Stimulated activated CD4-positive, alpha-beta T cell treated with anti-CD3 and anti-CD28 coated beads, Interleukin-4, amount 100 ng/mL, for 4 hours (primary cell): ENCODE data around the gene PLAAT5.

Experiments
- DNase-seq, 2 experiments: peaks; one replicate each; pipeline ENCODE4 v3.0.0-alpha.2; 2020

Gene PLAAT5

DNA sequence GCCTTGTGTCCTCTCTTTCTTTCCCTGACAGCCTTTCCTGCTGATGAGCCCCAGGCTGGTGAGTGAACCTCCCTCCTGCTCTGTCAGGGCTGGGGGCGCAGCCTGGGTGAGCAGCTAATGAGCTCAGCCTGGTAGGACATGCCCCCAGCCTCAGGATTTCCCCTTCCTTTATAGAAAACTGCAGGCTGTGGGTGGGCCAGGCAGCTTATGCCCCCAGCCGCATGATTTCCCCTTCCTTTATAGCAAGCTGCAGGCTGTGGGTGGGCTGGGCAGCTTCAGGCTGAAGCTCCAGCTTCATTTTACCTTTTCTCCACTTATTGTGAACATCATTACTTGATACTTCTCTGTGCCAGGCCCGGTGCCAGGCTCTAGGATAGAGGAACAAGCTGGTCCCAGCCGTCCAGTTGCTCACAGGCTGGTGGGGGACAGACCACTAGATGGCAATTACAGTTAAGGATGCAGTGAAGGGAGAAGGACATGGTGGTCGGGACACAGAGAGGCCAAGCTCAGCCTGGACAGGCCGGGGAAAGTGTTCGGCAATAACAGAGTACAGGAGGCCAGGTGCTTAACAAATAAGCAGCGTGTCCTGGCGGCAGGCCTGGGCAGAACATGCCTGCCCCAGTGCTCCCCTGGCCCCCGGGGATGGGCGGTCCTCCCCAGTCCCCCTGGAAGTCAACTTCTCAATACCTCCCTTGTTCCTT lies 20.2 kb upstream of the PLAAT5 start:
- DNase-seq, result no peak

DNA sequence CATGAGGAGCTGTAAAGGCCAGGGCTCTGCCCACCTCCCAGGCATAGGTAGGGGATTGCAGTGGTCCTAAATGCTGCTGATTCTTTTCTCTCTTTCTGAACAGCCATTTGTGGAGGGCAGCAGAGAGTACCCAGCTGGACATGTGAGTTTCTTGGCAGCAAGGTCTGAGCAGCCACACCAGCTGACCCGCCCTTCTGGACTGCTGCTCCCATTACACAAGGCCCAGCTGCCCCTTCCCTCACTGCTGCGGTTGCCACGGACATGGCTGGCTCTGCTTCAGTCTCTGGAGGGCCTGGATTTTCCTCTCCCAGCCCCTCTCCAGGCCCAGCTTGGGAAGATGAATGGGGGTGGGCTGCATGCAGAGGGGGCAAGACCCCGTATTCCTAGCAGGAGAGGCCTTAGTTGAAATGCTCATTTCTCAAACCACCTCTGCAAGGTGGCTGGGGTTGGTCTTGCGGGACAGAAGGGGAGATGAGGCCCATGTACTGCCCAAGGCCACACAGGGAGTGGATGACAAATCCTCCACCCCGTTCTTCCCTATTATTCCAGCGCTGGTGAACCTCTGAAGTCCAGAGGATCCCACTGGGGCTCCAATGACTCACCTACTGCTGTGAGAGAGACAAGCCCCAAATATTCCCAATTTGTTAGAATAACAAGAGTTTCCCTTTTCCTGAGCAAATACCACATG lies 19.5 kb upstream of the PLAAT5 start:
- no peak for DNase-seq

DNA sequence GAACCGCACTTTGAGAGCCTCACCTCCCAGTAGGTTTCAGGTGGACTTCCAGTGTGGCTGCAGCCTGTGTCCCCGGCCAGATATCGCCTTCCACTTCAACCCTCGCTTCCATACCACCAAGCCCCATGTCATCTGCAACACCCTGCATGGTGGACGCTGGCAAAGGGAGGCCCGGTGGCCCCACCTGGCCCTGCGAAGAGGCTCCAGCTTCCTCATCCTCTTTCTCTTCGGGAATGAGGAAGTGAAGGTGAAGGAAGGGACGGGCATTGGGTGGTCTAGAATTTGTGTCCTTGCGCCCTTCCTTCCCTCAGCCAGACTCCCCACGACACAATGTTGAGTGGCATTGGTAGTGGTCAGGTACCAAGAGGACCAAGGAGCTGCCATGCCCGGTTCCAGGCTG lies 17.8 kb upstream of the PLAAT5 start:
- no peak for DNase-seq

DNA sequence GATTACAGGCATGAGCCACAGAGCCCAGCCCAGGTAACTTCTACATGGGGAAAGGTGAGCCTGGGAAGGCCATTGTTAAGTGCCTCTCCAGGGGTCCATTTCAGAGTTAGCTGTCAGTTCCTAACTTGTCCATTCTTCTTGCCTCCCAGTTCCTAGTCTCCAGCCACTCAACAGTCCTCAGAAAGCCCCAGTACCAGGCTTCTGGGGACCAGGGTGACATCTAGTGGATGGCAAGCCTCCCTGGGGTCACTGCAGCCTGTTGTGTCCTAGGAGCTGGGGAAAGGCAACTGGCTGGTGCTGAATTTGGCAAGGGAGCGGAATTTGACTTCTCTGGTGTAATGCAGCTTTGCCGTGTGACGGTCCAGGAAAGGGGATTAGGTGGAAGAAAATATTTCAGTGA lies 17.0 kb upstream of the PLAAT5 start:
- no peak for DNase-seq

DNA sequence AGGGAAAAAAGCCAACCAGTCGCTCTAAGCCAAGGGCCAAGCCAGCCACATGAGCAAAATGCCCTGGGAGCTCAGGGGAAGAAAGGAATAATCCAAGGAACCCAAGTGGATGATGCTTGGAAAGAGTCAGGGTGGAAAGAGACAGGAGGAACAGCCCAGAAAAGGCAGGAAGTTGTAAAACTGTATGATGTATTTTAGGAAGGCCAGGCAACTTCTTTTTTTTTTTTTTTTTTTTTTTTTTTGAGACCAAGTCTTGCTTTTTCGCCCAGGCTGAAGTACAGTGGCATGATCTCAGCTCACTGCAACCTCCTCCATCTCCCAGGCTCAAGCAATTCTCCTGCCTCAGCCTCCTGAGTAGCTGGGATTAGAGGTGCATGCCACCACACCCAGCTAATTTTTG lies 16.5 kb upstream of the PLAAT5 start:
- DNase-seq, result no peak

DNA sequence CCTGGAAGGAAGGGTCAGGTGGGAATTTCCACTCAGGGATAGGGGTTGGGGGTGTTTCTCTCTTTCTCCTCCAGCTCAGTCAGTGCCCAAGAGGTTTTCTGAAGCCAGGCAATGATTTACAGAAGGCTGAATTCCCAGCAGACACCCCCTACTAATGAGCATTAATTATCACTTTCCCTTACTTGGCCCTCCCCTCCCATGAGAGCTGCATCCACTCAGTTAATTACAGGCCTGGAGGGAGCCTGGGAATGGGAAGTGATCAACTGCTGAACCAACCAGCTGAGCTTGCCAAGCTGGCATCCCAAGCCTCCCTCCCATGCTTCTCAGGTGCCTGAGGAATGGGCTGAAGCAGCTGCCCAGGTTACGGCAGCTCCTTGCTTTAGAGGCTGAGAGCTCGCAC lies 15.9 kb upstream of the PLAAT5 start:
- no peak for DNase-seq

DNA sequence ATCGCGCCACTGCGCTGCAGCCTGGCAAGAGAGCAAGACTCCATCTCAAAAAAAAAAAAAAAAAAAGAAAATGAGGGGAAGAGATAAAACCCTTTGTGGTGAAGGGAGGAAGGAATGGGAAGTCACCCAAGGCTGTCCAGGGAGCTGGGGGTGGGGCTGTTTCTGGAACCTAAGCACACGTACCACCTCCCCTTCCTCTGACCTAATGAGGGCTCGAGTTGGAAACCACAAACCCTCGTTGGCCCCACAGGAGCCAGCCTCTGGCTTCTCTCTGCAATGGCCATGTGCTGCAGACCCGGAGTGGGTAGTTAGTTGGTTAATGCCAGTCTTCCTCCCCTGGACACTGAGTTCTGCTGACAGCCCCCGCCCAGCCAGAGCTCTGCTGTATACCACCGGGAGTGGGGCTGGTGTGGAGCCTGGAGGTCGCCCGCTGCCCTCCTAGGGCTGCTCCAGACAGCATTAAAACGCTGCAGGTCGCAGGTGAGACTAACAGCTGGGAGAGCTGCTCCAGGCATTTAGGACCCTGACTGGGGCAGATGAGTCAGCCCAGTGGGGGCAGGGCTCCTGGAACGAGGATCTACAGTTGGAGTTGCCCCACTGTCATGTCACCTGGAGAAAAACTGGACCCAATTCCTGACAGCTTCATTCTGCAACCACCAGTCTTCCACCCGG lies 15.0 kb upstream of the PLAAT5 start, which contains the start of gene LGALS12:
LGALS12 (plus strand) TSS at position 228 of the 672 bp plus-strand sequence; CDS start at position 603, 375 bp downstream.
- DNase-seq, result no peak

DNA sequence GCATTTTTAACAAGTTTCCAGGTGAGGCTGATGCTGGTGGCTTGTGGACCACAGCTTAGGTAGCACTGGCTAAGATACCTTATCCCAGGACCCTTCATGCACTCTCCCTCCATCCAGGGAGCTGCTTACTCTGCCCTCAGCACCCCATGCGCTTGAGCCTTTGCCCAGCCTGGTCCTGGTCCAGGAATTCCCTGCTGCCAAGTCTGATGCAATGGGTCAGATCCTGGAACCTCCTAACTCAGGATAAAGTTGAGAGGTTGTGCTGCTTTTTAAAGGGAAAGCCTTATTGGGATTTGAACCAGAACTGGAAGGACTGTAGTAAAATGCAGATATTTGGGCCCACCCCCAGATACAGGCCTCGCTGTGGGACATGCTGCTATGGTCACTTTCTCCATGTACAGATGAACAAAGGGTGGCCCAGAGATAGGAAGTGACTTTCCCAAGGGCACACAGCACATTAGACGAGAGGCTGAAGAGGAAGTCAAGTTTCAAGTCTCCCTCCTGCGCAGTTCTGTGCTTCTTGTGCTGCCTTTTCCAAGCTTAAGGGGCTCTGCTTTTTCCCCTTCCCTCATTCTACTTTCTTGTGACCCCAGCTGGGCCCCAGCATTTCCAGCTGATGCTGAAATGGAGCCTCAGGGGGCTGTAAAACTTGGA lies 14.1 kb upstream of the PLAAT5 start:
- DNase-seq, result no peak

DNA sequence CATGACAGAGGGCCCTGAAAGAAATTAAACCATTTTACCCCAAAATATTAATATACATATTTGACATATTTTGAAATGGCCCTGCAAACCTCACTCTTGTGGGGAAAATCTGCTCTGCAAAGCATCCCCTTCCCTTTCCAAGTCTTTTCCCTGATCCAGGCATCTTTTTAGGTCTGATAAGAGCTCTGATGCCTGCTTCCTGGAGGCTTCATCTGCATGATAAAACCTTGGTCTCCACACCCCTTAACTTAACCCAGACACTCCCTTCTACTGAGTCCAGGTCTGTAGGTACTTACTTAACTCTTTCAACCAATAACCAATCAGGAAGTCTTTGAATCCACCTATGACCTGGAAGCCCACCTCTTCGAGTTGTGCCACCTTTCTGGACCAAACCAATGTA lies 13.1 kb upstream of the PLAAT5 start:
- DNase-seq, result no peak

DNA sequence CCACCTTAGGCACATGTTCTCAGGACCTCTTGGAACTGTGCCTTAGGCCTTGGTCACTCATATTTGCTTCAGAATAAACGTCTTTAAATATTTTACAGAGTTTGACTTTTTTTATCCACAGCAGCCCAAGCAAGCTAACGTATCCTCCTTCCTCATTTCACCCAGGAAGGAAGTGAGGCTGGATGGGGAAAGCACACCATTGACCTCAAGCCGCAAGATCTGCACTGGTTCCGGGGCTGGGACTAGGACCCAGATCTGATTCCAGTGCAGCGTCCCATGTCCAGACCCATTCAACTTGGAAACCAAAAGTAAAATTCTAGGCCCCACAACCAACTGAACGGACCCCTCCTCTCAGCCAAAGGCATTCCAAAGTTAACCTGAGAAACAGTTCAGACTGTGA lies 12.5 kb upstream of the PLAAT5 start:
- DNase-seq, result no peak

DNA sequence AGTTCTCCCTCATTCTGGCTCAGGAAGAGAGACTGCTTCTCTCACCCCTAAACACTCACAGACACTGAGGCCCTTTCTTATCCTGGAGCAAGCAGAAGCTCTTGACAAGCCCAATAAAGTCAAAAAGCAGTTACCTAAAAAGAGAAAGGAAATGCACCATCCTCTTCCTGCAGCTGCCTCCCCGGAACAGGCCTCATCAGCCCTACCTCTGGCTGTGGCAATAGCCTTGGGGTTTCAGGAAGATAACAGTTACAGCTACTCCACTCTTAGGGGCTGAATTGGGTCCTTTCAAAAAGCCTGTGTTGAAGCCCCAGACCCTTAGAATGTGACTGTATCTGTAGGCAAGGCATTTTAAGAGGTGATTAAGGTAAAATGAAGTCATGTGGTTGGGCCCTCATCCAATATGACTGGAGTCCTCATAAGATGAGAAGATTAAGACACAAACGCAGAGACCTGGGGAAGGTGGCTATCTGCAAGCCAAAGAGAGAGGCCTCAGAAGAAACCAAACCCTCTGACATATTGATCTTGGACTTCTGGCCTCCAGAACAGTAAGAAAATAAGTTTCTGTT lies 11.4 kb upstream of the PLAAT5 start:
- DNase-seq, result no peak

DNA sequence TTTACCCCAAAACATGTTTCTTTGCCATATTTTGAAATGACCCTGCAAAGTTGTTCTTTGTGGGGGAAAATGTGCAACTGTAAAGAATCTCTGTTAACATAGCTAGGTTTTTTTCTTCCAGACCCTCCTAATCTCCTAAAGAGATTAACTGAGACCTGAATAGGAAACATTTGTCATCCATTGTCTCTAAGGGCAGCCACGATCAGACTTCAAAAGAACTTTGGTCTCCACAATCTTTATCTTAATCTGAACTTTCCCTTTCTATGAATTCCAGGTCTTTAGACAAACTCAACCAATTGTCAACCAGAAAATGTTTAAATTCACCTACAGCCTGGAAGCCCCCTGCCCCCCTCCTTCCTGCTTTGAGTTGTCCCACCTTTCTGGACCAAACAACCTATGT lies 10.3 kb upstream of the PLAAT5 start:
- DNase-seq, result no peak

DNA sequence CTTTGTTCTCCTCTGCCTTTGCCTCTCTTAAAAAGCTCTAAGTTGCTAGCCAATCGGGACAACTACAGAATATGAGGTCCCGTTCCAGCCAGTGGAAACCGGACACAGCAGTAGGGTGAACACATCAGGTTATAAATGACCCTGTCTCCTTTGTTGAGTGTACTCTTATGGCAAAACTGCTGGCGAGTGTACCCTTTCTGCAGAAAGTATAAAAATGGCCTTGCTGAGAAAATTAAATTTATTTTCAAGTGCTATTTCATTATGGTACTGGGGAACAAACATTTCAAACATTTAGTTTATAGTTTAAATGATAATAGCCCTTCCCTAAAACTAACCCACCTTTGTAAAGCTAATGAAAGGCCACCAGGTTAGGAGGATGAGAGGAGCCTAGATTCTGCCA lies 8.9 kb upstream of the PLAAT5 start:
- DNase-seq, result no peak

DNA sequence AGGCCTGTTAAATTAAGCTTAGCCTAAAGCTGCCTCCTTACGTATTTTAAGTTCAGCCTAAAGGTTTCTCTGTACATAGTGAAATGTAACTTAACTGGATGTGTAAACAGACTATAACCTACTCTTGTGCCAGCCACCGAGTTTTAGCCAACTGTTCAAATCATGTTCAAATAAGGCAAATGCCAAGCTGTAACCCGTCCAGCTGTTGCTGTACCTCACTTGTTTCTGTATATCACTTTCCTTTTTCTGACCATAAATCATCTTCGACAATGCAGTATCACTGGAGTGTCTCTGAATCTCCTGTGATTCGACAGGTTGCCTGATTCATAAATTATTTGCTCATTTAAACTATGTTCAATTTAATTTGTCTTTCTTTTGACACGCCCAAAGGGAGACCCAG lies 4.0 kb upstream of the PLAAT5 start:
- DNase-seq, result no peak

DNA sequence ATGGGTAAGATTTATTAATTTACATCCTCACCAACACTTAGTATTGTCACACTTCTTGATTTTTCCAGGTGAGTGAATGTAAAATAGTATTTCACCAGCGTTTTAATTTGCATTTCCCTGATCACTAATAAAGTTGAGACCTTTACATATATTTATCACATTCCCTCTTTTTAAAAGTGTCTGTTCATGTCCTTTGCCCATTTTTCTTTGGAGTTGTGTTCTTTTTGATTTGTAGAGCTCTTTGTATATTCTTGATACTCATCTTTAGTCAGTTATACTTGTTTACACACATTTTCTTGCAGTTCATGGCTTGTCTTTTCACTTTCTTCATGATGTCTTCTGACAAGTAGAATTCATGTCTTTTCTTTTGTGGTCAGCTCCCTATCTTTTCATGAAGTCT lies 2.2 kb upstream of the PLAAT5 start:
- no peak for DNase-seq

DNA sequence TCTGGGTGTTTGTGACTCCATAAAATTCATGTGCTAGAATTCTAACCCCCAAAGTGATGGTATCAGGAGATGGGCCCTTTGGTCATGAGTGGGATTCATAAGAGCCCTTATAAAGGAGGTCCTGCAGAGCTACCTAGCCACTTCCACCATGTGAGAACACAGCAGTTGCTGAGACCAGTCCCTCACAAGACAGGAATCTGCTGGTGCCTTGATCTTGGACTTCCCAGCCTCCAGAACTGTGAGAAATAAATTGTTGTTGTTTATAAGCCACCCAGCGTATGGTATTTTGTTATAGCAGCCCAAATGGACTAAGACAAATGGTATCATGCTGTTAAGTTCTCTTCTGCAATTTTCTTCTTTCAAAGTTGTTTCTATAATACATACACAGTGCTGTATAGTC lies 1.5 kb upstream of the PLAAT5 start:
- DNase-seq, result no peak

DNA sequence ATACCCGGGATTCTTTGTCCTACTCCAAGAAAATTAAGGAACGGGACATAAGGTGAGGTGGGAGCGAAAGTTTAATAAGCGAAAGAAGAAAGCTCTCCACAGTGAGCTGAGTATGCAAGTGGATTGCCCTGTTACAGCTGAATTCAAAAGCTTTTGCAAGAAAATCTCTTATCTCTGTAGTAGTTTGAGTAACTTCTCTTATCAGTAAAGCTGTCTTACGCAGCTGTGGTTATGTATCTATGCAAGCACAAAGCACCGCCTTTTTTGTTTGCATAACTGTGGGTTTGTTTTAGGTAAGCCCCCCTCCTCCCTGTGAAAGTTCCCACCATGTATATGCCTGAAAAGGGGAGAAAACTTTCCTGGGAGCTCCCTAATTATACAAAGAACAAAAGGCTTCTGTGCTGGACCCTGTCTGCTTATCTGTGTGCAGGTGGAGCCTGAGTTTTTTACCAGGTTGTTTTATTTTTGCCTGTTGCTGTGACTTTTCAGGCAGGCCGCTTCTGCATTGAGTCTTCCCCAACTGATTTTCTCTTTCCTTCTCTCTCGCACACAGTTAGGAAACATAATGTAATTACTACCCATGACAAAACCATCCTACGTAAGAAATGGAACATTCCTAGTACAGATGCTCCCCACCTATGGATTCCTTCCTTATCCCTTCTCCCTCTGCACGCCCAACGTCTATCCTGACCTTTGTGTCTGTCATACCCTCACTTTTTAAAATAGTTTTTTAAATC lies 837 bp upstream of the PLAAT5 start:
- no peak for DNase-seq

DNA sequence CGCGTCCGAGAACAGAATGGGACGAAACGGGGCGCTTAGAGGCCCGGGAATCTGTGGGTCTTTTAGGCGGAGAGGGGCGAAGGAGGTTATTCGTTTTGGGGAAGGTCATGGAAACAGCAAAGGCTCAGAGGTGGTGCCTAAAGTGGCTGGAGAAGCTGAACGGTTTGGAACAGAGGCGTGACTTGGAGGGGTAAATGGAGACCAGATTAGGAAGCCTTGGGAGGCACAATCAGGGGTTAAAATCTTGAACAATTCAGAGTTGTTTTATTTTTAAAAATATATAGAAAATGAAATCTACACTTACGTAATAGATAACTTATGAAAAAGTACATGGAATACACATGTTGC lies 247 bp upstream of the PLAAT5 start:
- no peak for DNase-seq

DNA sequence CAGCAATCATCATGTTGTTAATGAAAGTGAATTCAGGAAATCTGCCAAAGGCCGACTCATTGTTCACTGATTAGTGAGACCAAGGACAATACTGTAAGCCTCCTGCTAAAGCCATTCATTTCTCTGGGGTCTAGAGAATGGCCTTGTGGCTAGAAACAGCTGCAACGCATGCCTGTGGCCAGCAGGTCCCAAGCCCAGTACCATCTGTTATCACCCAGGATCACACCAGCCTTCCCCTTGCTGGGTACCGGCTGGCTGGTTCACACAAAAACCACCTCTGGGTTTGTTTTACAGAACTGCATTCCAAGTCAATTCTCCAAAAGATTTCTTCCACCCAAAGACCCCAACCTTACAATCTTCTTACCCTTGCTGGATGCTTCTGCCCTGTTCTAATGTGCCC lies 1.1 kb downstream of the PLAAT5 start:
- no peak for DNase-seq

DNA sequence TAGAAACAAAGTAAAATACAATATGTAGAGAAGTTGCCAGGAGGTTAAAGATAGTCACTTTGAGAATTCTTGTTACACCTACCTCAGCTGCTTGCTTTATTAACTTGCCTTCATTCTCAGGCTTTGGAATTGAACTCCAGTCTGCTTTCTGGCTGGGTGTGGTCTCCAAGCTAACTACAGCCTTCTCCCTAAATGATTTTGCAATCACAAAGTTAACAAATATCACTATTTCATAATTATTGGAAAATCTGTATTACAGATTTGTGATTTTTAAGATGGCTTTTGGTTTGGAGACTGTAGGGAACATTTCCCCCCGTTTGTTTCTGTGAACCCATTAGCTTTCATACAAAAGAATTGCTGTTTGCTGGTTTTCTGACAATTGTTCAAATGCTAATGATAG lies 2.2 kb downstream of the PLAAT5 start:
- no peak for DNase-seq

DNA sequence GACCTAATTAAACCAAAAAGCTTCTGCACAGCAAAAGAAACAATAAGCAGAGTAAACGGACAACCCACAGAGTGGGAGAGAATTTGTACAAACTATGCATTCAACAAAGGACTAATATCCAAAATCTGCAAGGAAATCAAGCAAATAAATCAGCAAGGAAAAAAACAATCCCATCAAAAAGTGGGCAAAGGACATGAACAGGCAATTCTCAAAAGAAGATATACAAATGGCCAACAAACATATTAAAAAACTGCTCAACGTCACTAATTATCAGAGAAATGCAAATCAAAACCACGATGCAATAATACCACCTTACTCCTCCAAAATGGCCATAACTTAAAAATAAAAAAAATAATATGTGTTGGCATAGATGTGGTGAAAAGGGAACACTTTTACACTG lies 5.2 kb downstream of the PLAAT5 start:
- no peak for DNase-seq

DNA sequence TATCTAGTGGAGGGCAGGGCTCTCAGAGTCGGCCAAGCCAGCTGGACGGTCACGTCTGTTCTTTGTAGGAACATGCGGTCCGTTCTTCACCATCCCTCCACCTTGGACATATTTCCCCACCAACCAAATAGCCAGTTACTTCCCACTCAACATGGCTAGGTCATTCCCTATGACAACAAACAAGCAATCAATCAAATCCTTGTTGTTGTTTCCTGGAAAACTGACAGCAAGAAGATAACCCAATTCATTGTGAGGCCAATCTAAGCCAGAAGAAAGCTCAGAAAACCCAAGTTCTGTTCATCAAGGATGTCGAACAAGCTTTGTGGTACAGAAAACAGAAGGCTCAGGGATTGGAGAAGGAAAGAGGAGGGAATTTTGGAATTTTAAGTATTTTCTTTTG lies 10.9 kb downstream of the PLAAT5 start:
- DNase-seq, result no peak

DNA sequence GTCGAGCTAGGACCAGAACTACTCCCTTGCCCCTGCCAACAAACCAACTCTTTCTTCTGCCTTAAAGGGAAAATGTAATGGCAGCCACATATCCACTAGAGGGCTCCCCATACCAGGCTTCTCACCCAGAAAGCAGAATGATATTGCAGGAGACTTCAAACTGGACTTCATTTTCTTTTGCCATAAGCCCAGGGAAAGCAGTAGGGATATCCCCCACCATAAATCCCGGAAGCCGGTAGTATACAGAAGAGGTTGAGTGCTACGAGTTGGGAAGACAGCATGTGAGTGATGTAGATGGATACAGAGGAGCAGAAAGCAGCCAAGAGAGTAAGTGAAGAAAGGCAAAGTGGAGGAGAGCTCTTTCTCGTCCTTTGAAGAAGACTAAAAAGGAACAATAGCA lies 12.1 kb downstream of the PLAAT5 start:
- peak; percentile 12 to 33 for DNase-seq
